Ascending aorta (tissue), 2 donors: Measurements from ENCODE around the gene THAP2. TPM values are rescaled to one million over a fixed set of nuclear protein-coding genes. Genes with fewer than 3 reads are reported as not detected.

ENCODE experiments used
- DNase-seq, 2 donors: peaks; one replicate each; pipeline ENCODE4 v3.0.0-alpha.2; 2019; ENCODE audit warnings: low spot score in 2 of 2
- H3K27ac ChIP-seq, 2 donors: fragments of 200-600 bp; sonication (generic); one replicate each; pipeline ENCODE4 v1.5.1; 2016 to 2017; ENCODE audit warnings: mild to moderate bottlenecking in 1 of 2
- H3K27me3 ChIP-seq: fragments of 200-600 bp; sonication (generic); one replicate; pipeline ENCODE4 v1.5.1; 2017
- H3K36me3 ChIP-seq, 2 donors: fragments of 200-600 bp; sonication (generic); one replicate each; pipeline ENCODE4 v1.5.1; 2016
- H3K4me1 ChIP-seq, 2 donors: fragments of 200-600 bp; sonication (generic); one replicate each; pipeline ENCODE4 v1.5.1; 2016 to 2017; ENCODE audit warnings: mild to moderate bottlenecking in 1 of 2
- H3K4me3 ChIP-seq, 2 donors: fragments of 200-600 bp; sonication (generic); one replicate each; pipeline ENCODE4 v1.5.1; 2016 to 2017; ENCODE audit warnings: mild to moderate bottlenecking in 1 of 2
- H3K9me3 ChIP-seq, 2 donors: fragments of 200-600 bp; sonication (generic); one replicate each; pipeline ENCODE4 v1.5.1; 2016
- CTCF ChIP-seq, 3 experiments: fragments of 200-600 bp in 2 of 3; fragments of 450-650 bp in 1 of 3; sonication (generic) in 2 of 3; IDR thresholded peaks; one replicate each; pipeline ENCODE4 v1.5.1; 2016 to 2019; ENCODE audit warnings: antibody characterized with exemption in 3 of 3, mild to moderate bottlenecking in 1 of 3, moderate library complexity in 1 of 3
- intact Hi-C: fragments of 100-400 bp; cut with DNase I; formaldehyde crosslinking; loops from one replicate; pipeline ENCODE4 v1.15.1; 2023
- total RNA-seq: library from RNA; depleted of rRNA; stranded (reverse); fragments of >200 nt; gene quantifications from one replicate; pipeline ENCODE4 v1.1.0, GENCODE V29; 2016

The THAP2 gene
- total RNA-seq, 1 donor from 2014 or later, result 2.6 TPM

- TF ChIP-seq CTCF (IDR thresholded peaks at IDR 0.05), result no peak
- H3K4me1 ChIP-seq, result no peaks in the 10 kb centered on the region
- no peaks in the 10 kb centered on the region for H3K9me3 ChIP-seq
- peaks cover 22 to 46% of the 10 kb centered on the region in 2 donors for H3K36me3 ChIP-seq
- DNase-seq, result no peak
- H3K27ac ChIP-seq, result no peak overlapping the region
- H3K4me3 ChIP-seq, result no peak overlapping the region
- no peaks in the 10 kb centered on the region for H3K27me3 ChIP-seq
- intact Hi-C loops, result no loop called here
Measured at GRCh38 chr12:71703206-71703605, 39.1 kb downstream of the THAP2 start.

GRCh38 chr12:71704920-71705319 is 40.8 kb downstream of the THAP2 start:
- H3K4me1 ChIP-seq, result no peaks in the 10 kb centered on the region
- intact Hi-C loops, result no loop called here
- no peak overlapping the region for H3K4me3 ChIP-seq
- TF ChIP-seq CTCF (IDR thresholded peaks at IDR 0.05), result no peak
- H3K27ac ChIP-seq, result no peak overlapping the region
- no peaks in the 10 kb centered on the region for H3K9me3 ChIP-seq
- H3K27me3 ChIP-seq, result no peaks in the 10 kb centered on the region
- peaks cover 6 to 32% of the 10 kb centered on the region in 2 donors for H3K36me3 ChIP-seq
- no peak for DNase-seq

GRCh38 chr12:71708658-71709057 is 44.6 kb downstream of the THAP2 start:
- no peaks in the 10 kb centered on the region for H3K4me1 ChIP-seq
- H3K4me3 ChIP-seq, result no peak overlapping the region

GRCh38 chr12:71710276-71711125 is 46.4 kb downstream of the THAP2 start:
- intact Hi-C loops, result no loop called here
- H3K36me3 ChIP-seq, result peaks cover 0 to 3% of the 10 kb centered on the region in 2 donors
- no peaks in the 10 kb centered on the region for H3K27me3 ChIP-seq
- H3K4me1 ChIP-seq, result no peaks in the 10 kb centered on the region
- TF ChIP-seq CTCF (IDR thresholded peaks at IDR 0.05), result no peak
- H3K9me3 ChIP-seq, result peaks cover 0 to 14% of the 10 kb centered on the region in 2 donors
- DNase-seq, result no peak
- H3K4me3 ChIP-seq, result no peak overlapping the region
- H3K27ac ChIP-seq, result no peak overlapping the region

More at GRCh38 chr12:71708658-71709057, 44.6 kb downstream of the THAP2 start:
- TF ChIP-seq CTCF (IDR thresholded peaks at IDR 0.05), result no peak
- Histone ChIP-seq H3K9me3 (peaks cover 0 to 6% of the 10 kb centered on the region in 2 donors), H3K27me3 (no peaks in the 10 kb centered on the region), H3K36me3 (peaks cover 0 to 14% of the 10 kb centered on the region in 2 donors), H3K27ac (no peak overlapping the region)
- no peak for DNase-seq
- intact Hi-C loops, result no loop called here

- H3K27me3 ChIP-seq, result no peaks in the 10 kb centered on the region
- intact Hi-C loops, result no loop called here
- H3K4me3 ChIP-seq, result no peak overlapping the region
- DNase-seq, result no peak
- no peaks in the 10 kb centered on the region for H3K36me3 ChIP-seq
- H3K27ac ChIP-seq, result no peak overlapping the region
- H3K4me1 ChIP-seq, result no peaks in the 10 kb centered on the region
- TF ChIP-seq CTCF (IDR thresholded peaks at IDR 0.05), result no peak
- H3K9me3 ChIP-seq, result peaks cover 0 to 8% of the 10 kb centered on the region in 2 donors
Measured at GRCh38 chr12:71718611-71719010, 54.5 kb downstream of the THAP2 start.
